Left cardiac atrium (tissue), 4 donors: ENCODE data around the gene PTPRG. TPM values are rescaled to one million over a fixed set of nuclear protein-coding genes. Genes with fewer than 3 reads are reported as not detected.
A peak's percentile ranks its signal among the peaks of the same experiment; 100 is the strongest.

Experiments used
- ATAC-seq, 2 donors: fragments of 200-7000 bp; cut with Tn5 transposase; one replicate each; pipeline ENCODE4 v1.9.1; 2020; ENCODE audit warnings: mild to moderate bottlenecking in 2 of 2, moderate library complexity in 2 of 2
- DNase-seq: peaks from one replicate; pipeline ENCODE4 v3.0.0-alpha.2; 2020
- intact Hi-C, 2 donors: fragments of 100-400 bp; cut with DNase I; formaldehyde crosslinking; loops; one replicate each; pipeline versions ENCODE4 v1.14.1 to v1.15.1; 2022 to 2023
- total RNA-seq, 2 donors: library from RNA; stranded (reverse); fragmentation: NEBNext Ultra II Directional; extraction: Animal tissue kit (Norgen Biotek cat#: 25700); gene quantifications; one replicate each; pipeline ENCODE4 v1.2.1, GENCODE V29; 2021
- donor health status: DM: no; HTN: yes; CAD: no.
- donor health status: DM: no; HTN: yes; CAD: no; lungs with severe emphysema.
- donor health status: DM: yes; HTN: yes; CAD: no.
- donor health status: Dilated cardiomyopathy.

Gene PTPRG
- total RNA-seq, 2 donors from 2014 or later: 37.6 to 46.9 TPM

- intact Hi-C loops: loop anchor here in 1 of 2 donors (10.0 kb wide), 1 partner anchor 70 kb away; no protein-coding TSS in a partner anchor
- DNase-seq (no peak), ATAC-seq (no peak)
Measured at GRCh38 chr3:62164746-62165145, 603.4 kb downstream of the PTPRG start.

GRCh38 chr3:62167566-62168262 lies 606.3 kb downstream of the PTPRG start:
- no peak for DNase-seq
- peak in 1 of 2 donors; percentile 57 for ATAC-seq

DNA sequence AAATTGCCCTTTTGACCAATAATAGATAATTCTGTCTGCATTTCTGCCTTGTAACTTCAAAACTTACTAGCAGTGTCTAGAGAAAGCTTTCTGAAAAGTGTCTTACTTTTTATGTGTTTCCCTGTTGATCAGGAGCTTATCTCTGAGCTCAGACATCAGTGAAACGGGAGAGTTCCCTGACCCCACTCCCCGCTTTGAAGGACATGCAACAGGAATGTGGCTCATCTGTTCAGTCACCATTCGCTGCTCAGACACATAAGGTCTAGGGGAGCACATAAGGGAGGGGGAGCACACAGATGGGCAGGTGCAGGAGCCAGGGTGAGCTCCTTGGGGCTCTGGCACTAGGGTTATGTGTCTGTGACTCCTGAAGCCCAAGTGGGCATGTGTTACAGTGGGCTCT lies 607.0 kb downstream of the PTPRG start:
- intact Hi-C loops: loop anchor here in 1 of 2 donors (10.0 kb wide), 1 partner anchor 74 kb away; no protein-coding TSS in a partner anchor
- DNase-seq (no peak), ATAC-seq (no peak)

More at GRCh38 chr3:62167566-62168262, 606.3 kb downstream of the PTPRG start:
- intact Hi-C loops: loop anchor here in 1 of 2 donors (10.0 kb wide), 1 partner anchor 73 kb away; no protein-coding TSS in a partner anchor

- intact Hi-C loops: loop anchor here in 1 of 2 donors (10.0 kb wide), 1 partner anchor 75 kb away; no protein-coding TSS in a partner anchor
- ATAC-seq (no peak), DNase-seq (no peak)
Measured at GRCh38 chr3:62169906-62170660, 608.7 kb downstream of the PTPRG start.

DNA sequence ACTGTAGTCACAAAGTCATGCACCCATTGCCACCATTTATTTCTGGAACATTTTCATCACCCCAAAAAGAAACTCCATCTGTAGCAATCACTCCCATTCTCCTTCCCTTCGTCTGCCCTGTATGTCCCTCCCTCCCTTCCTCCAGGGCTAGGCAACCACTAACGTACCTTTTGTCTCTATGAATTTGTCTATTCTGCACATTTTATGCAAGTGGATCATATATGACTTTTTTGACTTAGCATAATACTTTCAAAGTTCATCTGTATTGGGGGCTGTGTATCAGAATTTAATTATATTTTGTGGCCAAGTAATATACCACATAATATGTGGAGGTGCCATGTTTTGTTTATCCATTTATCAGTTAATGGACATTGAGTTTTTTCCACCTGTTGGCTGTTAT lies 610.4 kb downstream of the PTPRG start:
- intact Hi-C loops: no loop called here
- DNase-seq: no peak
- ATAC-seq: no peak

DNA sequence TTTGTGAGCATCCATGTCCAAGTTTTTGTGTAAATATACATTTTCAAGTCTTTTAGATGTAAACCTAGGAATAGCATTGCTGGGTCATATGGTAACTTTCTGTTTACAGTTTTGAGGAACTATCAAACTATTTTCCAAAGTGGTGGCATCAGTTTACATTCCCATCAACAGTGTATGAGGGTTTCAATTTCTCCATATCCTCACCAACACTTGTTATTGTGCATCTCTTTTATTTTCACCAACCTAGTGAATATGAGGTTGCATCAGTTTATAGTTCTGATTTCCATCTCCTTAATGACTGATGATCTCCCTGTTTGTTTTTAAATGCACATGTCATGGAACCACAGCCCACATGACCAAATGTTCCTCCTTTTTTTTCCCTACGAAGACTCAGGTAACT lies 610.8 kb downstream of the PTPRG start:
- intact Hi-C loops: no loop called here
- ATAC-seq: no peak
- DNase-seq: no peak

- no peak for DNase-seq
- intact Hi-C loops: no loop called here
- ATAC-seq: no peak
Measured at GRCh38 chr3:62173939-62174515, 612.7 kb downstream of the PTPRG start.

DNA sequence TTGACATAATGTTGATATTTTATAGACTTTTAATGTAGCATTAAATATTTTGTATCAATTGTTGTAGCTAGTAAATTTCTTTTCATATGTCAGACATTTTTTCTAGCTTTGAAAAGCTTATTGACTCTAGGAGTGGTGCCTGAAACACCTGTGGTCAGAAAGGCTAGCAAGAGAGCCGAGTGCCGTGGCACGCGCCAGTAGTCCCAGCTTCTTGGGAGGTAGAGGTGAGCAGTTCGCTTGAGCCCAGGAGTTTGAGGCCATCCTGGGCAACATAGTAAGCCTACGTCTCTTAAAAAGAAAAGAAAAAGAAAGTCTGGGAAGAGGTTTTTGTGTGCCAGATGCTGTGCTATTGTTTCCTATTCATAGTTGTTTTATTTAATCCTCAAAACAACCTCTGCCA lies 613.8 kb downstream of the PTPRG start:
- intact Hi-C loops: no loop called here
- ATAC-seq (no peak), DNase-seq (no peak)

DNA sequence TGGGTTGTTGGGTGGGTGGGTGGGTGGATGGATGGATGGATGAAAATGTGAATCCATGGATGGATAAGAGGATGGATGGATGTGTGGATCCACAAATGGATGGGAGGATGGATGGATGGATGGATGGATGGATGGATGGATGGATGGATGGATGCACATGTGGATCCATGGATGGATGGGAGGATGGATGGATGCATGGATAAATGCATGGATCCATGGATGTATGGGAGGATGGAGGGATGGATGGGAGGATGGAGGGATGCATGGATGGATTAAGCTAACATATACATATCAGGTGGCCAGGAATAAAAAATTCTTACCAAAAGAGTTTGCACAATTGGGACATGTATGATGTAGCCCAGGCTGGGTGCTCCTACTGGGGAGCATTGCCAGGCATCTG lies 616.7 kb downstream of the PTPRG start:
- no peak for ATAC-seq
- DNase-seq: no peak
- intact Hi-C loops: no loop called here

GRCh38 chr3:62178739-62179600 lies 617.6 kb downstream of the PTPRG start:
- ATAC-seq (no peak), DNase-seq (no peak)
- intact Hi-C loops: no loop called here

DNA sequence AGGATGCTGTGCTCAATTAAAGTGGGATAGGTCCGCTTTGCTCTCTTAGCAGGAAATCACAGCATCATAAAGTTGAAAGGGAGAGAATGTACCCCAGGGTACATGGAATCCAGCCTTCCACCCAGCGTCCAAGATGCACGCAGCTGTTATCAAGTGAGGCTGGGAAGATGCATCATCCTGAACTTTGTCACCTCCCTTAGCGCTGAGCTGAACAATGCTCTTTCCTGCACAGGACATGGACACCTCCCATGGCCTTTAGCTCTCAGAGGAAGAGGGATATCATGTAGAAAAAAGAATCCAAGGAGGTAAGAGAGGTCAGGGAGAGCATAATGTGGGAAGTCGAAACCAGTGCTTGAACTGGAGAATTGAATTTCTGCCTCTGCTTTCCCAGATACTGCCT lies 619.1 kb downstream of the PTPRG start:
- peak in 1 of 2 donors; percentile 42 for ATAC-seq
- intact Hi-C loops: loop anchor here (10.0 kb wide), 3 partner anchors 256 to 616 kb away; partner anchors contain the start of gene PTPRG (in 1 of the 2)

DNA sequence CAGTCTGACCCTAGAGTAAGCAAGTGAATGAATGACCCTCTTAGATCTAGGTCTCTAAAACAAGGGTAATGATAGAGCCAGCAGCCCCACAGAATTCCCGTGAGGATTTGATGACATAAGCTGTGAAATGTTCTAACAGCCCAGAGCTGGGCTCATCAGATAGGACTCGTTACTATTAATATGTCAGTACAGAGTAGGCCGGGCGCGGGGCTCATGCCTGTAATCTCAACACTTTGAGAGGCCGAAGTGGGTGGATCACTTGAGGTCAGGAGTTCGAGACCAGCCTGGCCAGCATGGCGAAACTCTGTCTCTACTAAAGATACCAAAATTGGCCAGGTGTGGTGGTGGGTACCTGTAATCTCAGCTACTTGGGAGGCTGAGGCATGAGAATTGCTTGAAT lies 621.7 kb downstream of the PTPRG start:
- intact Hi-C loops: loop anchor here (10.0 kb wide), 3 partner anchors 258 to 618 kb away; partner anchors contain the start of gene PTPRG (in 1 of the 2)
- peak in 1 of 2 donors; percentile 25 for ATAC-seq
- DNase-seq: peak; percentile 43

More for the DNA sequence above, 619.1 kb downstream of the PTPRG start:
- DNase-seq: no peak

DNA sequence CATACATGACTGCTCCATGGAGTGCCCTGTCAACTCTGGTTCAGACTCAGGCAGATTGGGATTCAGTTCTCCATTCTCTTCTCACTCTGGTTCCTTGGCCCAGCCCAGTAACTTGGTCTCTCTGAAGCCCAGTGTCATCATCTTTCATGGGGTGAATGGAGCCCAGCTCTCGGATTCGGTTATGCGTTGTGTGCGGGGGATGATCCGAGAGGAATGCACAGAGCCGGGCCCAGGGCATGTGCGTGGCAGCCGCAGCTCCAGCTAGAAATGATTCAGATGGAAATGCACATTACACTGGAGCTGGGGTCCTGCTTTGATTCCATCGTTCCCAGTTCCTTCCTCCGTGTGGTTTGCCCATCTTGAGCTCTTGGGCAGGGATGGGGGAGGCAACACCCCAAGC lies 622.6 kb downstream of the PTPRG start:
- intact Hi-C loops: loop anchor here (10.0 kb wide), 3 partner anchors 259 to 619 kb away; partner anchors contain the start of gene PTPRG (in 1 of the 2)
- ATAC-seq: no peak
- no peak for DNase-seq

DNA sequence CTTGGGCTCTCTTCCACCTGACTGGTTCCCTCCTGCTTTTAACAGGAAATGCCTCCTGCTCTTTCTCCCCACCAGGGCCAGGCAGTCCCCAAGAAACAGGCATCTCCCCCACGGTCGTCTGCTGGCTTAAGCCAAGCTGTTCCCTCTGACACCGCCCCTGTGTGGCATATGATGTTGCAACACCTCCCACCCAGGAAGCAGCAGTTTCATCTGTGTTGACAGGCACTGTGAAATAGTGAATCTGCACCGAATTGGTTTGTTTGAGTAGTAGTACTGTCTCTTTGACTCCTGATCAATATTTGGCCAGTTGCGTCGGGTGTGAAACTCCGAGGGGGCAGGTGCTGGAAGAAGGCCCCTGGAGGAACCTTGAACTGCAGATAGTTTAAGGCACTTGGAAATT lies 623.2 kb downstream of the PTPRG start:
- DNase-seq (no peak), ATAC-seq (no peak)
- intact Hi-C loops: loop anchor here (10.0 kb wide), 3 partner anchors 260 to 620 kb away; partner anchors contain the start of gene PTPRG (in 1 of the 2)

DNA sequence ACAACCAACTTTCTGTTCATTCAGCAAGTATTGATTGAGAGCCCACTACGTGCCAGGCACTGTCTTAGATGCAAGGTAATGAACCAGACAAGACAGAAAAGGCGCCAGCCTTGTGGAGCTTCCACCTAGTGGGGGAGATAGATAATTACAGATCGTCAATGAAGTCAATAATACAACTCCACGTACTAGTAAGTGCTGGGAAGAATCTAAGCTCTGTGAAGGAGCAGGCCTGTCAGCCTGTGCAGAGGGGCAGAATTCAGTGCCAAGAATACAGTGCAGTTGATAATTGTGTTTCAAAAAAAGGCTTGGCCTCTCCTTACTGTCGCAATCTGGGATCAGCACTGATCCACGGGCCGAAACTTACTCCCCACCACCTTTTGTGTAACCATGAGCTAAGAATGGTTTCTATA lies 625.7 kb downstream of the PTPRG start:
- intact Hi-C loops: loop anchor here (5.0 to 10.0 kb wide), 5 partner anchors 262 to 625 kb away; partner anchors contain the start of gene PTPRG (in 2 of the 2)
- peak; percentile 55 to 76 for ATAC-seq
- no peak for DNase-seq

- DNase-seq (peak; percentile 80), ATAC-seq (peak; percentile 70 to 76)
- intact Hi-C loops: loop anchor here (5.0 to 10.0 kb wide), 5 partner anchors 264 to 627 kb away; partner anchors contain the start of gene PTPRG (in 2 of the 2)
Measured at GRCh38 chr3:62188681-62189375, 627.5 kb downstream of the PTPRG start.

DNA sequence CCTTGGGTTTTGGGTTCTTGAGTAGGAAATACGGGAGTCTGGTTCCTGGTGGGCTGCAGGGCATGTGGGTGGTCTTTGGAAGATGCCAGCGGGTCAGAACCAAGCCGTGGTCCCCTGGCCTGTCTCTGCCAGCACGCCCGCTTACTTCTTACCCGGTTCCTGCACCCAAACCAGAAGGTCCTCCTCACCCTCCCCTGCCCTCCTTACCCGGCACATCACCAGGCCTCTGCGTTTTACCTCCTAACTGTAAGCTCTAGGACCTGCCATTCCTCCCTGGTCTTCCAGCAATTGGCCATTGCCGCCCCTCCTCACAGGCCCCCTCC lies 628.0 kb downstream of the PTPRG start:
- intact Hi-C loops: loop anchor here (5.0 to 10.0 kb wide), 5 partner anchors 265 to 627 kb away; partner anchors contain the start of gene PTPRG (in 2 of the 2)
- ATAC-seq: no peak
- no peak for DNase-seq

DNA sequence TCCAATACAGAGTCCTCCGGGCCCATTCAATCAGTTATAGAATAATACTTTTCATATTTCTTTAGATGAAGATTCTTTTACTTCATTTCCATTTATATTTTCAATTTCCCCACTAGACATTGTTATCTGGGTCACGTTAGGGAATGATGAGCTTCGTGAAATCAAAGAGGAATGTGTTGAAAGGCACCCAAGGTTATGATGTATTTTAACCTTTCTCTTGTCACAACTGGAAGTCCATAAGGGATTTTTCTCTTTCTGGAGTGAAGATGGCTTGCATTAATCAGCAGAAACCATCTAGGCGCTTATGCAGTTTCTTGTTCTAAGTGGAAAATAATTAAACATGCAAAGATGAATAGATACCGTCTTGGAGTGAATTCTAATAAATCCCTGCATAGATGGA lies 631.5 kb downstream of the PTPRG start:
- no peak for ATAC-seq
- intact Hi-C loops: no loop called here
- no peak for DNase-seq
